Stimulated activated CD8-positive, alpha-beta memory T cell treated with anti-CD3 and anti-CD28 coated beads, Interleukin-12 subunit alpha, Interleukin-12 subunit beta, amount 100 ng/mL, for 4 hours (primary cell): ENCODE measurements around the gene GC.
"Not testable (repeated sequence)": the region's sequence is repeated elsewhere in the genome, so short reads cannot be mapped to it uniquely, and the experiment has no call there.

Experiments
- DNase-seq: peaks from one replicate; pipeline ENCODE4 v3.0.0-alpha.2; 2020; ENCODE audit warnings: low read depth

The GC gene

GRCh38 chr4:71765821-71766383 is 18.0 kb downstream of the GC start:
- no peak for DNase-seq

GRCh38 chr4:71765350-71765749 is 18.5 kb downstream of the GC start:
- no peak for DNase-seq

GRCh38 chr4:71752383-71753042 is 31.4 kb downstream of the GC start:
- no peak for DNase-seq

GRCh38 chr4:71749008-71749594 is 34.8 kb downstream of the GC start:
- DNase-seq = no peak

- no peak for DNase-seq
These were observed 37.5 kb downstream of the GC start for GRCh38 chr4:71746379-71746778.

- not testable (repeated sequence) for DNase-seq
These were observed 45.1 kb downstream of the GC start for GRCh38 chr4:71738782-71739181.

- DNase-seq = no peak
These were observed 51.2 kb downstream of the GC start for GRCh38 chr4:71732706-71733105.

GRCh38 chr4:71732066-71732465 is 51.8 kb downstream of the GC start:
- DNase-seq = no peak

- no peak for DNase-seq
These were observed 54.0 kb downstream of the GC start for GRCh38 chr4:71729856-71730255.

GRCh38 chr4:71713611-71714203 is 70.2 kb downstream of the GC start:
- DNase-seq = no peak

GRCh38 chr4:71711985-71712348 is 71.9 kb downstream of the GC start:
- DNase-seq = no peak

- no peak for DNase-seq
These were observed 72.6 kb downstream of the GC start for GRCh38 chr4:71711044-71711984.

GRCh38 chr4:71709961-71710360 is 73.9 kb downstream of the GC start:
- DNase-seq = no peak

- DNase-seq = no peak
These were observed 85.7 kb downstream of the GC start for GRCh38 chr4:71698141-71698540.

GRCh38 chr4:71697031-71697430 is 86.8 kb downstream of the GC start:
- no peak for DNase-seq

GRCh38 chr4:71694961-71695360 is 88.9 kb downstream of the GC start:
- DNase-seq = no peak

GRCh38 chr4:71692963-71693362 is 90.9 kb downstream of the GC start:
- no peak for DNase-seq

GRCh38 chr4:71692198-71692597 is 91.7 kb downstream of the GC start:
- DNase-seq = no peak
